CD4-positive, alpha-beta T cell treated with Interleukin-17A for 1 hour (primary cell): ENCODE data around the gene COX7C.

Source experiments
- DNase-seq: peaks from one replicate; pipeline ENCODE4 v3.0.0-alpha.2; 2020

COX7C gene

GRCh38 chr5:86665984-86666760 is 48.4 kb downstream of the COX7C start:
- peak; percentile 18 for DNase-seq

- no peak for DNase-seq
Observed at GRCh38 chr5:86666981-86667380, 49.2 kb downstream of the COX7C start.
